Cardiac fibroblast (primary cell): ENCODE measurements around the gene HYCC1.
"Not testable (repeated sequence)": the region's sequence is repeated elsewhere in the genome, so short reads cannot be mapped to it uniquely, and the experiment has no call there.

Source experiments
- DNase-seq, 2 donors: peaks; one replicate each; pipeline versions ENCODE4 v3.0.0 to v3.0.0-alpha.2; 2010; ENCODE audit warnings: low read depth in 2 of 2
- H3K4me3 ChIP-seq, 2 donors: replicated peaks in 1 of 2; 1 replicate in 1 of 2; 2 replicates in 1 of 2; pipeline ENCODE4 v1.5.1; 2011; ENCODE audit warnings: low read depth in 2 of 2, low read length in 2 of 2, mild to moderate bottlenecking in 2 of 2, moderate library complexity in 1 of 2
- CTCF ChIP-seq: IDR thresholded peaks from one replicate; pipeline ENCODE4 v1.5.1; 2011; ENCODE audit warnings: low read depth, mild to moderate bottlenecking, low read length, inconsistent platforms

The HYCC1 gene

GRCh38 chr7:22983257-22983855 lies 30.6 kb downstream of the HYCC1 start:
- no peak overlapping the region for H3K4me3 ChIP-seq
- DNase-seq: peak in 1 of 2 donors; percentile 28
- no peak for TF ChIP-seq CTCF

GRCh38 chr7:22980422-22980821 lies 33.5 kb downstream of the HYCC1 start:
- TF ChIP-seq CTCF: no peak
- peak; percentile 79 to 87 for DNase-seq
- H3K4me3 ChIP-seq: no peak overlapping the region

- H3K4me3 ChIP-seq: no peak overlapping the region
- no peak for TF ChIP-seq CTCF
- DNase-seq: no peak
Observed at GRCh38 chr7:22979861-22980260, 34.1 kb downstream of the HYCC1 start.

GRCh38 chr7:22979251-22979650 lies 34.7 kb downstream of the HYCC1 start:
- no peak overlapping the region for H3K4me3 ChIP-seq
- no peak for DNase-seq
- TF ChIP-seq CTCF: no peak

GRCh38 chr7:22974636-22975035 lies 39.3 kb downstream of the HYCC1 start:
- not testable (repeated sequence) for DNase-seq, H3K4me3 ChIP-seq

- peak in 1 of 2 donors; percentile 46 for DNase-seq
- H3K4me3 ChIP-seq: no peak overlapping the region
- TF ChIP-seq CTCF: no peak
Observed at GRCh38 chr7:22972207-22972606, 41.7 kb downstream of the HYCC1 start.

GRCh38 chr7:22969010-22969431 lies 44.9 kb downstream of the HYCC1 start:
- no peak for DNase-seq
- H3K4me3 ChIP-seq: no peak overlapping the region
- no peak for TF ChIP-seq CTCF
